HG03558 (cell line): Measurements from ENCODE around the gene GAREM2.
"Not testable (repeated sequence)": the region's sequence is repeated elsewhere in the genome, so short reads cannot be mapped to it uniquely, and the experiment has no call there.

Source experiments
- ATAC-seq: cut with Tn5 transposase; IDR thresholded peaks from one replicate; pipeline ENCODE4 v1.9.1; 2021; ENCODE audit warnings: moderate number of reproducible peaks; ENCODE audit not compliant: unreplicated experiment; ENCODE audit errors: extremely low read depth

GAREM2 gene

DNA sequence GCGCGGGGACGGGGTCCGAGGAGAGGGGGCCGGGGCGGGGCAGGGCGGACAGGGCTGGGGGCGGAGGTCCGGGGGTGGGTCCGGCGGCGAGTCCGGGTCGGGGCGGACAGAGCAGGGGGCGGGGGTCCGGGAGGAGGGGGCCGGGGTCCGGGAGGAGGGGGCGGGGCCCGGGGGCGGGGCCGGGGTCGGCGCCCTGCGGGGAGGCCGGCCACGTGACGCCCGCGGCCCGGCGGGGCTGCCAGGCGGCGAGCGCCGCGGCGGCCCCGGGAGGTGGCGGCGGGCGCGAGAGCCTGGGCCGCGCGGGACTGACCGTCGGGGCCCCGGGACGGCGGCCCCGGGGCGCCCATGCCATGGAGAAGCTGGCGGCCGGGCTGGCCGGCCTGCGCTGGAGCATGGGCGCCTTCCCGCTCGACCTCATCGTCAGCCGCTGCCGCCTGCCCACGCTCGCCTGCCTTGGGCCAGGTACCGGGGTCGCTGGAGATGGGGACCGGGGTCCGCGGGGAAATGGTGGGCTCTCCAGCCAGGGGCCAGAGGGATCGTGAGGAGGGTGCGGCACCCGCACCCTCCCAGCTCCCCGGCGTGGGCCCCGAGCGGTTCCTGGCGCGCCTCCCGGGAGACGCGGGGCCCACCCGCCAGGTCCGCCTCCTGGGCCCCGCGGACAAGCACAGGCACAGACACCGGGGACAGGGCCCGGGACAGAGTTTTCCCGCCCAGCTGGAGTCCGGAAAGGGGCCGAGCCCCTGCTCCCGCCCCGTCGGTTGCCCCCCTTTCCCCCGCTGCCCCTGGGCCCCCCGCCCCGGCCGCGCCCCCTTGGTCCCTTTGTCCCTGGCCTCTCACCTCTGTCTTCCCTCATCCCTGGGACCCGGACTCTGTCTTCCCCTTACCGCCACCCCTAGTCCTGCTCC, at the start of gene GAREM2:
Gene GAREM2 (plus strand): TSS at position 218 of the 905 bp plus-strand sequence. CDS start 133 bp downstream, at position 351.
- ATAC-seq = no peak

- no peak for ATAC-seq
Measured at GRCh38 chr2:26123426-26123825, 49.5 kb upstream of the GAREM2 start.

DNA sequence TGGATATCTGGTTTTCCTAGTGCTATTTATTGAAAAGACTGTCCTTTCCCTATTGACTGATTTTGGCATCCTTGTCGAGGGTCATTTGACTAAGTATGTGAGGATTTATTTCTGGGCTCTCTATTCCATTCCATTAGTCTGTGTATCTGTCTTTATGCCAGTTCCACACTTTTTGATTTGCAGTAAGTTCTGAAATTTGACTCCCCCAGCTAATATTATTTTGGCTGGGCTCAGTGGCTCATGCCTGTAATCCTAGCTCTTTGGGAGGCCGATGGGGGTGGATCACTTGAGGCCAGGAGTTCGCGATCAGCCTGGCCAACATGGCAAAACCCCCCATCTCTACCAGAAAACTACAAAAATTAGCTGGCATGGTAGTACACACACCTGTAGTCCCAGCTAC, 46.8 kb upstream of the GAREM2 start:
- no peak for ATAC-seq

DNA sequence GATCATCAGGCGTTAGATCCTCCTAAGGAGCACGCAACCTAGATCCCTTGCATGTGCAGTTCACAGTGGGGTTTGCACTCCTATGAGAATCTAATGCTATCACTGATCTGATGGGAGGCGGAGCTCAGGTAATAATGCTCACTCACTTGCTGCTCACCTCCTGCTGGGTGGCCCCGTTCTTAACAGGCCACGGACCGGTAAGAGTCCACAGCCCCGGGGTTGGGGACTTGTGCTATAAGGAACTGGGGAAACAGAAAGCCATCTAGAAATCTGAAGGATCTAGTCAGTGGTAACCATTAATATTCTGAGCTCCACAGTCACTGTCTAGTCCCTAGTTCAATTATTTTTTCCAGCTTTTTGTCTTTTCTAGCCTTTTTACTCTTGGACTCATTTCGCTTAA, 44.7 kb upstream of the GAREM2 start:
- no peak for ATAC-seq

DNA sequence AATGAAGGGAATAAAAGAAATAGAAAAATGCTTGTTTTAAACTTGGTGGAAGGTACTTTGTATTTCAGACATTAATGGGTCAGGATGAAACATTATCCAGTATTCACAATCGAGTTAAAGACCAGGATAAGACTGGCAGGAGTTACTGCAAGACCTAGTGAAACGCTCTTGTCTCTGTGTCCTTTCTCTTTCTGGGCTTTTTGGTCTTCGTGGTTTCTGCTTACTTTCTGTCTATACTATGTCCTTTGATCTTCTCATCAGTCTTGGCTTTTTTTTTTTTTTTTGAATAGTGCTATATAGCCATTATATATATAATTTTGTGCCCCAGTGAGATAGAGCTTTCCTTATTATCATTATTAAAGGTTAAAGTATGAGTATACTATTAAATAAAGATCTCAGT, 42.1 kb upstream of the GAREM2 start:
- ATAC-seq = no peak

DNA sequence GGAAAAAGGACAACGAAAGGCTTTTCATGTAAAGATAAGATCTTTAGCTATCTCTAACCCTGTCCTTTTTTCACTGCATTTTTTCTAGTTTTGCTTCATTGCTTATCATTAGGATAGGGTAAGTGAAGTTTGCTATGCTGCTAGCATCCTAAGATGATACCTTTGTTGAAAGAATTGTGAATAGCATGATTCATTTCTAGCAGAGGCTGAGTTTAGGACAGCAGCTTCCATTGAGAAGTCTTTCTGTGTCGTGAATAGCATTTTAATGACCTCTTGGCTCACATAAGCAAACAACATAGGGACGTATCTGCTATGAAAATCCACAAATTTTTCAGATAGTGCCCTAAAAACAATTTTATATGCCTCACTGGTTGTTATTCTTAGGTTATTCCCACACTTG, 36.4 kb upstream of the GAREM2 start:
- ATAC-seq = no peak

DNA sequence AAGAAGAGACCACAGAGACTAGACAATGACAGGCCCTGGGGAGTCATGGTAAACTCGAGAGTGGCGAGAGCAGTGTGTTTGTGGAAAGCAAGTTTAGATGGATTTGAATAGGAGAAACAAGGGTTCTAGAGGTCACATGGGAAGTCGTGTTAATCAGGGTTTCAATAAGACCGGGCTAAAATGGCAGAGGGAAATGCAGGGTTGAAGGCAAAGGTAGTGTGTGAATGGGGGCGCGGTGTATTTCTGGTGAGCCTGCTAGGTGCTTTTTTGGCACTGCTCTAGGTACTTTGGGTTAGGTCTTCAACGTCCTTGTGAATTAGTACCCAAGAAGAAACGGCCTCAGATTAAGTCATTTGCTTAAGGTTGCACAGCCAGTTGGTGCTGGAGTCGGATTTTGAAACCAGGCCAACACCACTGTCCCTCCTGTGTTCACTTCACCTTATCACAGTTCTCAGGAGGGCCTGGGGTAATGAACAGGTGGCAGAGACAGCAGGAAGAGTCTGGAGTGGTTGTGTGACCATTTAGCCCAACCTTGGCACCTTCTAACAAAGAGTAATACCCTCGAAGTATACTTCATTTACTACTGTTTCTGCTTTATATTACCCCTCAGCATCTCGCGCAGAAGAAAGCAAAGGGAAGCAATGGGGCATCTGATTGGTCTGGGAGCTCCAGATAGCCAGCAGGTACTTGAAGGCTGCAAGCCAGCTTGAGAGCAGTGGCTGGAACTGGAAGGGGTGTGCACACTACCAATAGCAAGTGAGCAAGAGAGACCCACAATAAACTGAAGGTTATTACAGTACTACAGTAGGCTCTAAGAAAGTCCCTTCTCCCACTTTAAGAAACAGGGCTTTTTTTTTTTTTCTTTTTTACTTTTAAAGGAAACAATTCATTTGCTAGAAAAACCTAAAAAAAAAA, 33.4 kb upstream of the GAREM2 start:
- ATAC-seq = no peak

DNA sequence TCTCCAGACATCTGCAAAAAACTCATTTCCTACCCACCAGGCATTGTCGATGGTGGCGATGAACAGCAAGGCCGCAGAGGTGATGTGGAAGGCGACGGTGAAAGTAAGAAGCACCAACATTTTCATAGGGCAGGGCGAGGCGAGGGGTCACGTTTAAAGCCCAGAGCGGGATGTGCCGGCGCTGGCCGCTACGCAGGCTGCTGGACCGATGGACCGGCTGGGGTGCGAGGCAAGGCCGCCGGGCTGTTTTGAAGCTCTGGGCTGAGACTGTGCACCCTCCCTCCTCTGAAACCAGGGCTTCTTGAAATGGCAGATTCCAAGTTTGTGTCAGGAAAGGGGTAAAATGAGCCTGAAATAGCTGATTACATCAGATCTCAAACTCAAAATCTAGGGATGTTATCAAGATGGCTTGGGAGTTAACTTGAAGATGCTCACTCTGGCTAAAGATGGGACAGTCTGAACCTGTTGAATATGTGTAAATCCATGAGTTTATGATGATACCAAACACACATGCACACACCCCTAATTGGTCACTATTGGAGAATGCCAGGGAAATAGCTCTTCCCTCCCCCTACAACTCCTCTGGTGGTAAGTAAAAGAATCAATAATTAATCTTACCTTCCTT, 31.6 kb upstream of the GAREM2 start:
- ATAC-seq = no peak

DNA sequence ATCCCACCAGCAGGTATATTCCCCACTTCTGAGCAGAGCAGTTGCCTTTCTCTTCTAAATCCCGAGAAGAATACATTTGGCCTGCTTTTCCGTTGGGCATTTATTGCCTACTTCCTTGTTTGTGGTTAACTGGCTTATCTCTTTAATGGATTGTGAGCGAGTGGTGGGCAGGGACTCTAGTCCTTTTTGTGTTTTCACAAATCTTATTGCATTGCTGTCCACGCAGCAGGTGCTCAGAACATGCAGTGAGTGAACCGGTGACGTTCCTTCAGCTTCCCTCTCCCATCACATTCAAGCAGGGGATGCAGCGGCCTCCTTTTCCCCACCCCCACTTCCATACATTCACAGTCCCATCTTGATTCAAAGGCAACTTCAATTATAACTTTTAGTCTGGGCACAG, 28.9 kb upstream of the GAREM2 start:
- ATAC-seq = no peak

- ATAC-seq = no peak
Measured at GRCh38 chr2:26144953-26145680, 27.8 kb upstream of the GAREM2 start.

DNA sequence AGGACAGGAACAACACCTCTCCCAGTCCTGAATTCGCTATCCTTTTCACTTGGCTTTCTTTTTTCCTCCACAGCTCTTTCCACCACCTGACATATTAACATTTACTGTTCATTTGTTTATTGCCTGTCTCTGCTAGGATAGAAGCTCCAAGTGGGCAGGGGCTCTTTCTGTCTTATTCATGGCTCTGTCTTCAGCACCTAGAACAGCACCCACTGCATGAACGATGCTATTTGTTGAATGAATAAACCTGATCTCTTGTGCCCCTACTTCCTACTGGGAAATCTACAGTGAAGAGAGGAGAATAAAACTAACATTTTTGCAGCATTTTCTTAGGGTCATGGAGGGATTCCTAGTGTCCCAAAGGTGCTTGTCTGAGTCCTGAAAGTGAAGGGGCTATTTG, 24.4 kb upstream of the GAREM2 start:
- ATAC-seq = no peak

DNA sequence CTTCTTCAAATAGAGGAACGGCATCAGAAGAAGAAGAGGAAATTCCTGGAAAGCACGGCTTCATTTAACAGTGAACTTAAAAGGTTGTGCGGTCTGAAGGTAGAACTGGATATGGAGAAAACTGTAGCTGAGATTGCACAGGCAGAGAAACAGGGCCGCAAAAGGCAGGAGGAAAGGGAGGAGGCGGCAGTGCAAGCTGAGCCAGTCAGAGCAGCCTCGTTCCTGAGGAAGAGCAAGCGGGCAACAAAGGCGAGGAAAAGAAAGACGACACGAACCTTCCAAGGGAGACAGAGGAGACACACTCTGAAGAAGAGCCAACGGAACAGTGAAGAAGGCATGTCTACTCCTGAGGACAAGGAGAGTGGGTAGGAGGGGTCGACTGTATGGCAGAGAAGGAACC, 22.6 kb upstream of the GAREM2 start:
- no peak for ATAC-seq

DNA sequence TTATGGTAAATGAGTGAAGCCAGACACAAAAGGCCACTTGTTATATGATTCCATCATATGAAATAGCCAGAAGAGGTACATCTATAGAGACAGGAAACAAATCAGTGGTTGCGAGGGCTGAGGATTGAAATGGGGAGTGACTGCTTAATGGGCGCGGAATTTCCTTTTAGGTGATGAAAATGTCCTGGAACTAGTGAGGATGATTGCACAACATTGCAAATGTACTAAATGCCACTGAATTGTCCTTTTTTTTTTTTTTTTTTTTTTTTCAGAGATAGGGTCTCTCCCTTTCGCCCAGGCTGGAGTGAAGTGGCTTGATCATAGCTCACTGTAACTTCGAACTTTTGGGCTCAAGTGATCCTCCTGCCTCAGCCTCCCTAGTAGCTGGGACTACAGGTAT, 15.3 kb upstream of the GAREM2 start:
- no peak for ATAC-seq

GRCh38 chr2:26161926-26162325, 11.0 kb upstream of the GAREM2 start:
- no peak for ATAC-seq

- ATAC-seq = no peak
Measured at GRCh38 chr2:26162963-26163362, 9.9 kb upstream of the GAREM2 start.

DNA sequence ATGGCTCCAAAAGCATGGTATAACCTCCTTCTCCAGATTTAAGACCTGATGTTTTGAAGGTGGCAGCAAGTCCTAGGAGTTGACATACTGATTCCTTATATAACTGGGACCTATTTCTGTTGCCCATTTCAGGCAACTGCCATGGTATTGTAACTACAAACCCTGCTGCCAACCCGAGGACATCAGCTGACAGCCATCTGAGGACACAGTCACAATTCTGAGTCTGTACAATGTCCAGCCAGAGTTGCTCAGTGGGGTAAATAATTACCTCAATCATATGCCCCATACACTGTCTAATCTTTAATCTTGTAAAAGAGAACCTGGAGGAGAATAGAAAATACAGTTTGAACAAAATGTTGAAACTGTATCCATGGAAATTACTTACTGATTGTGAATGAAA, 8.7 kb upstream of the GAREM2 start:
- no peak for ATAC-seq

DNA sequence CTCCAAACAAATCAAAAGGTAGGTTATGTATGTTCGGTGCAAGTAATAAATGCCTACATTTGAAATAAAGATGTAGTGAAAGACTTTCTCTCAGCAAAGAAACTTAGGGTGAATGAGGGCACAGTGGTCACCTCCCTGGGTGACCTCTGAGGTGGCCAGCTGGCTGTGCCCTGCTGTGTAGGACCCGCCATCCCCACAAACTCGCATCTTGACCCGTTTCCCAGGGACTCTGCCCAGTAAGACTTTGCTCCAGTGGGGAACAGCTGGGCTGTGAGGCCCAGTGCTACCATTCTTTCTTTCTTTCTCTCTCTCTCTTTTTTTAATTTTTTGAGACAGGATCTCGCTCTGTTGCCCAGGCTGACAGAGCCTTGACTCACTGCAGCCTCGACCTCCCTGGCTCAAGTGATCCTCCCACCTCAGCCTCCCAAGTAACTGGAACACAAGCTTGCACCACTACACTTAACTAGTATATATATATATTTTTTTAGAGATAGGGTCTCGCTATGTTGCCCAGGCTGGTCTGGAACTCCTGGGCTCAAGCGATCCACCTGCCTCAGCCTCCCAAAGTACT, 8.2 kb upstream of the GAREM2 start:
- ATAC-seq = no peak

DNA sequence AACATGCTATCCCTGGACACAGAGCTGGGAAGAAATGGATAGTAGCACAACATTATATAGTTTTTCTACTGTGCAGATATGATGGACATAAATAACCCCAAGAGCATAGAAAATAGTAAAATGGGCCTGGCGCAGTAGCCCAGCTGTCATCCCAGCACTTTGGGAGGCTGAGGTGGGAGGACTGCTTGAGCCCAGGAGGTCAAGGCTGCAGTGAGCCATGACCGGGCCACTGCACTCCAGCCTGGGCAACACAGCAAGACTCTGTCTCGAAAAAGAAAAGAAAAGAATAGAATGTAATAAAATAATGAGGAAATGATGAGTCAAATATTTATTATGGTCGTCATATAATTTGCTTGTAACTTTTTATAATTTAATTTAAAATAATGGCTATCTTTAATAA, 7.5 kb upstream of the GAREM2 start:
- ATAC-seq = no peak

DNA sequence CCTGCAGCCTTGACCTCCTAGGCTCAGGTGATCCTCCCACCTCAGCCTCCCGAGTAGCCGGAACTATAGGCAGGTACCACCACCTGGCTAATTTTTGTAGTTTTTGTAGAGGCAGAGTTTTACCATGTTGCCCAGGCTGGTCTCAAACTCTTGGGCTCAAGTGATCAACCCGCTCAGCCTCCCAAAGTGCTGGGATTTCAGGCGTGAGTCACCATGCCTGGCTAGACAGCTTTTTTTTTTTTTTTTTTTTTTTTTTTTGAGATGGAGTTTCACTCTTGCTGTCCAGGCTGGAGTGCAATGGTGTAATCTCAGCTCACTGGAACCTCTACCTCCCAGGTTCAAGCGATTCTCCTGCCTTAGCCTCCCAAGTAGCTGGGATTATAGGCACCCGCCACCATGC, 6.3 kb upstream of the GAREM2 start:
- ATAC-seq = not testable (repeated sequence)

DNA sequence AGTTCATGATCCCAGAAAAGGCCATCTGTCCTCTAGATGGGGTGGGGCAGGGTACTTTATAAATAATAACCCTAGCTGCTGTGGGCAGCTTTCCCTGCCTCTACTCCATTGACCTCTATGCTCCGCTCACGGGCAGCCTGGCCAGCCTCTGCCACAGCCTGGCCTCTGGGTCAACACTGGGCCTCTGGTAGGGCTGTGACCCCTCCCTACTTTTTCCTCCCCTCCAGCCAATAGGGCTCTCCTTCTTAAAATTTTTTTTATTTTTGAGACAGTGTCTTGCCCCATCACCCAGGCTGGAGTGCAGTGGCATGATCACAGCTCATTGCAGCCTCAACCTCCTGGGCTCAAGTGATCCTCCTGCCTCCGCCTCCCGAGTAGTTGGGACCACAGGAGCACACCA, 4.1 kb upstream of the GAREM2 start:
- no peak for ATAC-seq
